SU-DHL-6 (cell line): Measurements from ENCODE around the gene DPP4.

Experiments
- H2AFZ ChIP-seq: fragments of 200-600 bp; sonication (generic); 2 replicates; pipeline ENCODE4 v1.6.1; 2014; ENCODE audit warnings: low read depth, mild to moderate bottlenecking, moderate library complexity, mixed read lengths, antibody characterized with exemption, low read length; ENCODE audit not compliant: severe bottlenecking
- H3F3A ChIP-seq: fragments of 200-600 bp; shearing (Covaris generic); 2 replicates; pipeline ENCODE4 v1.6.0; 2016; ENCODE audit warnings: antibody characterized with exemption, mild to moderate bottlenecking; ENCODE audit not compliant: insufficient read depth
- H3K27ac ChIP-seq: fragments of 200-600 bp; sonication (generic); 2 replicates; pipeline ENCODE4 v1.5.1; 2016; ENCODE audit warnings: low read depth, mild to moderate bottlenecking, low read length, moderate library complexity, mixed read lengths
- H3K27me3 ChIP-seq: fragments of 200-600 bp; sonication (generic), shearing (Covaris generic); 2 replicates; pipeline ENCODE4 v1.6.0; 2014; ENCODE audit warnings: mild to moderate bottlenecking, low read length
- H3K36me3 ChIP-seq: fragments of 200-600 bp; sonication (generic); 2 replicates; pipeline ENCODE4 v1.6.1; 2014; ENCODE audit warnings: mild to moderate bottlenecking, low read length, mixed read lengths
- H3K4me2 ChIP-seq: fragments of 300-600, 200-600 bp; shearing (Covaris generic), sonication (generic); 2 replicates; pipeline ENCODE4 v1.6.0; 2014; ENCODE audit warnings: low read length, low read depth, mild to moderate bottlenecking; ENCODE audit not compliant: poor library complexity, severe bottlenecking
- H3K4me3 ChIP-seq: fragments of 200-600 bp; sonication (generic); 2 replicates; pipeline ENCODE4 v1.5.1; 2014; ENCODE audit warnings: antibody characterized with exemption, low read length, mild to moderate bottlenecking, mixed read lengths; ENCODE audit not compliant: insufficient read depth, poor library complexity, severe bottlenecking
- H3K79me2 ChIP-seq: fragments of 200-600 bp; sonication (generic); 2 replicates; pipeline ENCODE4 v1.6.1; 2014; ENCODE audit warnings: mild to moderate bottlenecking, low read length, moderate library complexity; ENCODE audit not compliant: insufficient read depth
- H3K9ac ChIP-seq: fragments of 200-600 bp; sonication (generic); 2 replicates; pipeline ENCODE4 v1.7.0; 2014; ENCODE audit warnings: mild to moderate bottlenecking, low read length
- H3K9me2 ChIP-seq: fragments of 200-600 bp; sonication (generic); replicated peaks from 2 replicates; pipeline ENCODE4 v1.6.1; 2014; ENCODE audit warnings: low read length; ENCODE audit not compliant: insufficient read depth
- H3K9me3 ChIP-seq: fragments of 200-600 bp; sonication (generic); 2 replicates; pipeline ENCODE4 v1.6.1; 2014; ENCODE audit warnings: low read length, mixed read lengths; ENCODE audit not compliant: insufficient read depth
- H4K20me1 ChIP-seq: fragments of 200-600 bp; sonication (generic); 2 replicates; pipeline ENCODE4 v1.6.1; 2014; ENCODE audit warnings: low read depth, mild to moderate bottlenecking, antibody characterized with exemption, low read length, moderate library complexity, mixed read lengths
- CTCF ChIP-seq: fragments of 200-600 bp; sonication (generic); IDR thresholded peaks from one replicate; pipeline ENCODE4 v1.5.1; 2017; ENCODE audit warnings: antibody characterized with exemption, mild to moderate bottlenecking, low read length, moderate library complexity; ENCODE audit not compliant: insufficient read depth, poor library complexity, severe bottlenecking
- EZH2phosphoT487 ChIP-seq: fragments of 200-600 bp; sonication (generic), shearing (Covaris generic); conservative IDR thresholded peaks from 2 replicates; pipeline ENCODE4 v1.6.1; 2018; ENCODE audit warnings: mild to moderate bottlenecking, antibody characterized with exemption, low read length, moderate library complexity, mixed read lengths

DPP4 gene

DNA sequence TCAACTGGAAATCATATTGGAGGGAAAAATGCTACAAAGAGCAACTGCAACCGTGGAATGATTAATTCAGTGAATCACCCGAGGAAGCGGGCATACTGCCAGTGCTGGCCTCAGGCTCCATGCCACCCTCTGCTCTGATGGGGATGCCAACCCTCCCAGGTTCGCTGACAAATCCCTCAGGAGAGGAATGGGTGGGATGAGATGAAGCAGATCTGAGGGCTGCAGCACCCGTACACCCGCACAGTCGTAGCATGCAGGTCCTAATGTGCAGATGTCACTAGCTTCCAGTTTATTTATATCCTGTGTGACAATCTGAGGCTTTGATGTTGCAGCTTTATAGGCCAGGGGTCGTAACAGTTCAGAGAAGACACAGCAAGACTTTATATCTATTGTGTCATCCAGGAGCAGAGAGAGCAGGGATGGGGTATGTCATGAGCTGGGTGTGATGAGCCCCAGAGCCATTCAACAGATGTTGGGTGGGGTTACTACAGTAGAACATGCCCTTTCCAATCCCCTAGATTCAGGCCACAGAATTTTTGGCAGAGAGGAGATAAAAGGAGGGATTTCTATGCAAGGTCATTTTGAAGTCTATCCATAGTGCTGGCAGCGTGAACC lies 44.6 kb downstream of the DPP4 start:
- TF ChIP-seq EZH2phosphoT487 (no peak), CTCF (no peak)
- no peaks in the 10 kb centered on the region for H3K79me2 ChIP-seq
- no peak overlapping the region for H3K27ac ChIP-seq
- no peaks in the 10 kb centered on the region for H4K20me1 ChIP-seq
- no peaks in the 10 kb centered on the region for H3K9me3 ChIP-seq
- no peak overlapping the region for H3K9ac ChIP-seq
- H2AFZ ChIP-seq, result no peak overlapping the region
- H3K27me3 ChIP-seq, result no peaks in the 10 kb centered on the region
- no peaks in the 10 kb centered on the region for H3F3A ChIP-seq
- no peaks in the 10 kb centered on the region for H3K9me2 ChIP-seq
- H3K4me2 ChIP-seq, result no peak overlapping the region
- no peaks in the 10 kb centered on the region for H3K36me3 ChIP-seq
- H3K4me3 ChIP-seq, result no peak overlapping the region

DNA sequence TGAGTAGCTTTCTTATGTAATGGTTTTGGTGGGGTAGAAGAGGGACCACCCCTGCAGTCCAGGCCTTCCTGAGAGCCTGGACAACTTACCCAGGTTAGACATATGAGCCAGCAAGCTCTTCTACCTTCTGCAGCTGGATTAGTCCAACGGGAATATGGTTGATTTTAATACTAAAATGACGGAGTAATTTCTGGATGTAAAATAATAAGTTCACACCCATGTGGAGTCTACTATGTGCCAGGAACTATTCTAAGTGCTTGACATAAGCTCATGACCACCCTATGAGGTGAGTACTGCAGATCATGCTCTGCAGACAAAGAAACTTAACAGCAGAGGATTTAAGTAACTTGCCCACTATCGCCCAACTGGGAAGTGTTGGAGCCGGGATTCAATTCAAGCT lies 45.5 kb downstream of the DPP4 start:
- no peaks in the 10 kb centered on the region for H3K79me2 ChIP-seq
- H3K36me3 ChIP-seq, result no peaks in the 10 kb centered on the region
- no peak overlapping the region for H2AFZ ChIP-seq
- no peak overlapping the region for H3K4me2 ChIP-seq
- no peaks in the 10 kb centered on the region for H3K9me3 ChIP-seq
- H4K20me1 ChIP-seq, result no peaks in the 10 kb centered on the region
- H3F3A ChIP-seq, result no peaks in the 10 kb centered on the region
- H3K27ac ChIP-seq, result no peak overlapping the region
- H3K9me2 ChIP-seq, result no peaks in the 10 kb centered on the region
- TF ChIP-seq EZH2phosphoT487 (no peak), CTCF (no peak)
- no peaks in the 10 kb centered on the region for H3K27me3 ChIP-seq
- H3K4me3 ChIP-seq, result no peak overlapping the region
- no peak overlapping the region for H3K9ac ChIP-seq

DNA sequence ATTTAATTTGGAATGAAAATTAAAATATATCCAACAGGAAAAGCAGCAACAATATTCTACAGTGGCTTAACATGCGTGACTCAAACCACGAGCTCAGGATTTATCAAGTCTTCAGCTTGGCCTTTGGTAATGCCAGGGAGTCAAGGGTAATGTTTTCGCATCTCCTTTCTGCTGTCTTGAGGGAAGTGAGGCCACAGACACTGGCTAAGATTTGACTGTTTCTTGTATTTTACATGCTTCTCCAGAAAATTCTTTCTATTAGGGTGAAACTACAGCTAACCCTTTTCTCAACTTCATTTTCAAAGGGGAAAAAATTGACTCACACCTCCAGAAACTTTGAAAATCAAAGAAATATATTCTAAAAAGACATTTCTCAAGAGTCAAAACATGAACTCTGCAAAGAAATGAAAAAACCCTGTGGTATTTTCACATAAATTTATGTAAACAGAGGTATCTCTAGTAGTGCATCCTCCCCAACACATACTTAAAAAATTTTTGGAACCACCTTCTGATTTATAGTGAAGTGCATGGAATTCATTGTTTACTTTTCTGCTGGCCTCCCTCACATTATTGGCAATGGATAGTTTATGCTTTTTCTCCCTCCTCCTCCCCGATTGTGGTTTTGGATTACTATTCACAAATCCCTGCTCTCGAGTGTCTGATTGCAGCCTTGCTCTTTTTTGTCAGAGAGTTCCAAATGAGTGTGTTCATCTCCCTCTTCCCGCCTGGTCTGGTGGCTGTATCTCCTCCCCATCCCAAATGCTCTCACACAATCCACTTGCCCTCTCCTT lies 48.7 kb downstream of the DPP4 start:
- Histone ChIP-seq H3K9me3 (no peaks in the 10 kb centered on the region), H3K27me3 (no peaks in the 10 kb centered on the region), H3F3A (no peaks in the 10 kb centered on the region), H3K9ac (no peak overlapping the region), H3K9me2 (no peaks in the 10 kb centered on the region), H3K79me2 (no peaks in the 10 kb centered on the region), H3K27ac (no peak overlapping the region), H2AFZ (no peak overlapping the region), H3K4me2 (no peak overlapping the region), H4K20me1 (no peaks in the 10 kb centered on the region), H3K4me3 (no peak overlapping the region), H3K36me3 (no peaks in the 10 kb centered on the region)
- no peak for TF ChIP-seq CTCF
- no peak for TF ChIP-seq EZH2phosphoT487
